CD4-positive, alpha-beta T cell treated with Interleukin-17A for 4 hours (primary cell): ENCODE results near the gene CCDC198.

ENCODE experiments used
- DNase-seq: peaks from one replicate; pipeline ENCODE4 v3.0.0-alpha.2; 2020; ENCODE audit warnings: mixed read lengths

The CCDC198 gene

DNA sequence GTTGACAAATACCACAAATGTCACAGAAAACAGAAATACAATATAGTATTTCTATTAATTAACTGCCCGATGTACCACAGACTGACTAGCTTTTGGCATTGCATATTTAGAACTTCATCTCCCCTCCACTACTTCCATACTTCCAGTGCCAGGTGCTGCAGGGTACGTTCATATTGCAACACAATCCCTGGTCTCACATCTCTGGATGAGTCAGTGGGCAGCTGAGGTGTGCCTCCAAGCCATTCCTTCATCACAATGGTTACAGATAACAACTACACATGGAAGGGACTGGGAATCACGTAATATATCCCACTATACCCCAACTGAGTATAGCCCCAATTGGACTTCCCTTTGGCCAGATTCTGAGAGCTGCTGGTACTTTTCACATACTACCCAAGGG is 31.1 kb downstream of the CCDC198 start:
- DNase-seq = no peak

GRCh38 chr14:57461777-57462320 is 31.8 kb downstream of the CCDC198 start:
- DNase-seq = no peak

- no peak for DNase-seq
Measured at GRCh38 chr14:57435923-57436322, 57.7 kb downstream of the CCDC198 start.

- DNase-seq = no peak
Measured at GRCh38 chr14:57420986-57421385, 72.7 kb downstream of the CCDC198 start.

DNA sequence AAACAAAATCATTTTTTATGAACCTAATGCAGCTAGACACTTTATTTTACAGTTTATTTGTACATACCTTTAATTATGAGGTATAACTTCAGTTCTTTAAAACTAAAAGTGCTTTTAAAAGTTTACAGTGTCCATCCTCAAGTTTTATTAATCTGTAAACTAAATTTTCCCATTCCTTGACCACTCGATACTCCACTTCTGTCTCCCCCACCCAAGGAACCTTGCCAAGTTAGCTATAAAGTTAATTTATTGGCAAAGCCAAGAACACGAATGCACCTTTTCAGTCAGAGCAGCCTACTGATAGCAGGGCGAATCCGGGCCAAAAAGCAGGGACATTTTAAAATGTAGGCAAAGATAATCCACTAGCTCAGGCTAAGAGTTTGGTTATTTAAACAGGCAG is 73.6 kb downstream of the CCDC198 start:
- no peak for DNase-seq
